B cell (primary cell): ENCODE data around the gene DDX24. TPM values are rescaled to one million over a fixed set of nuclear protein-coding genes. Genes with fewer than 3 reads are reported as not detected.

Experiments
- ATAC-seq: fragments of 200-7000 bp; cut with Tn5 transposase; one replicate; pipeline ENCODE4 v1.10.0; 2021; ENCODE audit warnings: low read depth, mild to moderate bottlenecking, moderate number of reproducible peaks, moderate library complexity
- CTCF ChIA-PET: fragments of 350-600 bp; sonication (Branson Sonifier 250); formaldehyde crosslinking; loops from one replicate; lab custom pipeline; 2021; ENCODE audit warnings: antibody characterized with exemption, inconsistent platforms; lab: Charles Lee
- POLR2A ChIA-PET: fragments of 350-600 bp; sonication (Branson Sonifier 250); formaldehyde crosslinking; loops from one replicate; lab custom pipeline; 2021; ENCODE audit warnings: antibody characterized with exemption; lab: Charles Lee
- DNase-seq: peaks from one replicate; pipeline ENCODE4 v3.0.0; 2013
- H2AFZ ChIP-seq: 2 replicates; pipeline ENCODE4 v1.6.1; 2012; ENCODE audit warnings: mild to moderate bottlenecking, low read depth, low read length; ENCODE audit not compliant: insufficient read depth, poor library complexity, severe bottlenecking
- H3K27ac ChIP-seq, 2 donors: 1 replicate in 1 of 2; 2 replicates in 1 of 2; pipeline ENCODE4 v1.5.1; 2012 to 2013; ENCODE audit warnings: low read length in 2 of 2, mild to moderate bottlenecking in 2 of 2, moderate library complexity in 1 of 2
- H3K27me3 ChIP-seq, 4 experiments: fragments of 200-600 bp in 1 of 4; sonication (generic) in 1 of 4; replicated peaks in 1 of 4; 1 replicate in 2 of 4; 2 replicates in 2 of 4; pipeline versions ENCODE4 v1.6.1 to v1.7.0; 2013 to 2016; ENCODE audit warnings: low read length in 3 of 4, mild to moderate bottlenecking in 2 of 4, mixed read lengths in 1 of 4, moderate library complexity in 1 of 4; ENCODE audit not compliant: insufficient read depth in 4 of 4, control insufficient read depth in 3 of 4; ENCODE audit errors: control extremely low read depth in 1 of 4
- H3K36me3 ChIP-seq, 2 experiments: replicated peaks in 1 of 2; 1 replicate in 1 of 2; 2 replicates in 1 of 2; pipeline versions ENCODE4 v1.6.1 to v1.7.1; 2013; ENCODE audit warnings: low read length in 1 of 2; ENCODE audit not compliant: insufficient read depth in 2 of 2, control insufficient read depth in 1 of 2; ENCODE audit errors: control extremely low read depth in 1 of 2, extremely low read depth in 1 of 2
- H3K4me1 ChIP-seq, 2 donors: fragments of 200-600 bp in 1 of 2; sonication (generic) in 1 of 2; 1 replicate in 1 of 2; 2 replicates in 1 of 2; pipeline versions ENCODE4 v1.5.1 to v1.6.1; 2013 to 2017; ENCODE audit warnings: low read length in 2 of 2; ENCODE audit not compliant: control insufficient read depth in 2 of 2, insufficient read depth in 2 of 2
- H3K4me2 ChIP-seq: replicated peaks from 2 replicates; pipeline ENCODE3; 2012; ENCODE audit warnings: mild to moderate bottlenecking, low read depth, low read length; ENCODE audit not compliant: poor library complexity, severe bottlenecking
- H3K4me3 ChIP-seq, 5 experiments: fragments of 200-600 bp in 1 of 5; sonication (generic) in 1 of 5; 1 replicate in 3 of 5; 2 replicates in 2 of 5; pipeline versions ENCODE4 v1.5.1 to v1.7.0; 2011 to 2016; ENCODE audit warnings: low read length in 4 of 5, mild to moderate bottlenecking in 4 of 5, low read depth in 2 of 5, control low read depth in 1 of 5, moderate library complexity in 1 of 5; ENCODE audit not compliant: insufficient read depth in 1 of 5; ENCODE audit errors: control extremely low read depth in 1 of 5, extremely low read depth in 1 of 5
- H3K79me2 ChIP-seq: fragments of 200-600 bp; sonication (generic); one replicate; pipeline ENCODE4 v1.6.0; 2016; ENCODE audit warnings: low read length; ENCODE audit not compliant: control insufficient read depth, insufficient read depth
- H3K9ac ChIP-seq: fragments of 200-600 bp; sonication (generic); 2 replicates; pipeline ENCODE4 v1.6.1; 2017; ENCODE audit warnings: mild to moderate bottlenecking, low read length, moderate library complexity
- H3K9me3 ChIP-seq, 3 donors: one replicate each; pipeline versions ENCODE4 v1.6.1 to v1.7.1; 2013; ENCODE audit warnings: low read length in 2 of 3; ENCODE audit not compliant: control insufficient read depth in 2 of 3, insufficient read depth in 1 of 3; ENCODE audit errors: control extremely low read depth in 1 of 3
- H4K20me1 ChIP-seq: 2 replicates; pipeline ENCODE4 v1.6.0; 2012; ENCODE audit warnings: mild to moderate bottlenecking, low read length; ENCODE audit not compliant: insufficient read depth, control insufficient read depth, poor library complexity, severe bottlenecking
- H3K27ac Mint-ChIP-seq: one replicate; pipeline ENCODE4 v1.8.0; 2021; ENCODE audit warnings: mixed read lengths
- H3K27me3 Mint-ChIP-seq: one replicate; pipeline ENCODE4 v1.8.0; 2021; ENCODE audit warnings: mixed read lengths
- H3K4me1 Mint-ChIP-seq: one replicate; pipeline ENCODE4 v1.8.0; 2021; ENCODE audit warnings: mixed read lengths
- H3K4me3 Mint-ChIP-seq: one replicate; pipeline ENCODE4 v1.8.0; 2021; ENCODE audit warnings: mixed read lengths
- H3K9me3 Mint-ChIP-seq: one replicate; pipeline ENCODE4 v1.8.0; 2022; ENCODE audit warnings: mixed read lengths; ENCODE audit not compliant: insufficient read depth
- CTCF ChIP-seq: fragments of 200-600 bp; IDR thresholded peaks from one replicate; pipeline ENCODE4 v1.8.0; 2022; ENCODE audit warnings: antibody characterized with exemption, mild to moderate bottlenecking
- EZH2 ChIP-seq: IDR thresholded peaks from 2 replicates; pipeline ENCODE4 v1.6.1; 2012; ENCODE audit warnings: borderline replicate concordance, low read depth, mild to moderate bottlenecking, moderate library complexity, low read length; ENCODE audit not compliant: insufficient read depth, poor library complexity, severe bottlenecking
- WGBS: methylation state at CpG from one replicate; pipeline ENCODE4 v1.1.5; 2013; ENCODE audit warnings: missing lambda C conversion rate; ENCODE audit not compliant: insufficient coverage; 5-methylcytosine and 5-hydroxymethylcytosine counted together
- intact Hi-C: fragments of 100-400 bp; cut with micrococcal nuclease; formaldehyde crosslinking; loops from one replicate; pipeline ENCODE4 v1.10.0; 2022
- polyA plus RNA-seq: library from polyadenylated mRNA; depleted of rRNA; stranded (reverse); fragments of >200 nt; gene quantifications from 2 replicates; pipeline ENCODE4 v1.2.3, GENCODE V29; 2012
- total RNA-seq, 2 donors: library from RNA; stranded (reverse); fragments of 120-200 nt in 1 of 2; gene quantifications; 1 replicate in 1 of 2; 2 replicates in 1 of 2; pipeline versions ENCODE4 v1.2.3 to v1.2.4, GENCODE V29; 2013 to 2022

The DDX24 gene
- total and polyA plus RNA-seq, 2 donors (not counting 1 experiment from before 2014, with no cell fraction given): 145 to 211 TPM

GRCh38 chr14:94015223-94015622 is 65.8 kb downstream of the DDX24 start:
- H3K27me3 Mint-ChIP-seq: peaks cover 25% of the 10 kb centered on the region
- no peaks in the 10 kb centered on the region for H3K9me3 ChIP-seq
- TF ChIP-seq EZH2: no peak
- no peak for TF ChIP-seq CTCF
- H3K79me2 ChIP-seq: no peaks in the 10 kb centered on the region
- intact Hi-C loops: no loop called here
- no peaks in the 10 kb centered on the region for H3K36me3 ChIP-seq
- no peaks in the 10 kb centered on the region for H4K20me1 ChIP-seq
- H3K4me2 ChIP-seq: no peak overlapping the region
- peaks cover 0 to 15% (median 0%) of the 10 kb centered on the region in 4 experiments for H3K27me3 ChIP-seq
- ChIA-PET CTCF (interaction anchor here (0.9 to 2.2 kb wide), 4 partner anchors 9 to 76 kb away, joined by 3 to 5 read pairs (median 4); no protein-coding TSS in a partner anchor), POLR2A (no interaction called here)
- no peak overlapping the region for H3K4me3 Mint-ChIP-seq
- no peaks in the 10 kb centered on the region for H3K9me3 Mint-ChIP-seq
- H3K27ac Mint-ChIP-seq: no peak overlapping the region
- H3K4me1 Mint-ChIP-seq: peaks cover 9% of the 10 kb centered on the region
- H2AFZ ChIP-seq: no peak overlapping the region
- no peak overlapping the region for H3K27ac ChIP-seq
- no peak overlapping the region for H3K4me3 ChIP-seq
- H3K4me1 ChIP-seq: peaks cover 4 to 10% of the 10 kb centered on the region in 2 donors
- no peak overlapping the region for H3K9ac ChIP-seq
- no CpG with 5 or more reads among the region's 2 CpGs for WGBS
- DNase-seq (no peak), ATAC-seq (no peak)

GRCh38 chr14:94014382-94014781 is 66.6 kb downstream of the DDX24 start:
- H3K9ac ChIP-seq: no peak overlapping the region
- peaks cover 4 to 10% of the 10 kb centered on the region in 2 donors for H3K4me1 ChIP-seq
- H3K36me3 ChIP-seq: no peaks in the 10 kb centered on the region
- H3K79me2 ChIP-seq: no peaks in the 10 kb centered on the region
- DNase-seq: no peak
- no peak overlapping the region for H3K4me2 ChIP-seq
- ChIA-PET CTCF (interaction anchor here (0.9 to 2.2 kb wide), 3 partner anchors 22 to 75 kb away, joined by 4 to 6 read pairs (median 5); no protein-coding TSS in a partner anchor), POLR2A (no interaction called here)
- H3K27me3 Mint-ChIP-seq: peaks cover 30% of the 10 kb centered on the region
- H3K4me1 Mint-ChIP-seq: peaks cover 9% of the 10 kb centered on the region
- no peaks in the 10 kb centered on the region for H3K9me3 Mint-ChIP-seq
- H2AFZ ChIP-seq: no peak overlapping the region
- TF ChIP-seq EZH2: no peak
- no peak for TF ChIP-seq CTCF
- H4K20me1 ChIP-seq: no peaks in the 10 kb centered on the region
- no peaks in the 10 kb centered on the region for H3K9me3 ChIP-seq
- H3K27ac ChIP-seq: no peak overlapping the region
- no peak overlapping the region for H3K4me3 ChIP-seq
- peaks cover 0 to 20% (median 3%) of the 10 kb centered on the region in 4 experiments for H3K27me3 ChIP-seq
- intact Hi-C loops: no loop called here
- H3K27ac Mint-ChIP-seq: no peak overlapping the region
- H3K4me3 Mint-ChIP-seq: no peak overlapping the region
- ATAC-seq: no peak
- WGBS: over 99% methylated on average over 6 of the region's 6 CpGs
